GM18526 (cell line): ENCODE results near the gene ZNHIT6.

Experiments
- POLR2A ChIP-seq: IDR thresholded peaks from 3 replicates; pipeline ENCODE4 v1.6.1; 2011; ENCODE audit not compliant: insufficient read length; ENCODE audit errors: extremely low read depth

The ZNHIT6 gene

GRCh38 chr1:85683292-85684025, 24.8 kb downstream of the ZNHIT6 start:
- no peak for TF ChIP-seq POLR2A

GRCh38 chr1:85681087-85681486, 27.1 kb downstream of the ZNHIT6 start:
- no peak for TF ChIP-seq POLR2A

GRCh38 chr1:85678193-85678592, 30.0 kb downstream of the ZNHIT6 start:
- TF ChIP-seq POLR2A: no peak

GRCh38 chr1:85677656-85678055, 30.6 kb downstream of the ZNHIT6 start:
- TF ChIP-seq POLR2A: no peak

- no peak for TF ChIP-seq POLR2A
Measured at GRCh38 chr1:85672031-85672660, 36.1 kb downstream of the ZNHIT6 start.

GRCh38 chr1:85665932-85666331, 42.3 kb downstream of the ZNHIT6 start:
- no peak for TF ChIP-seq POLR2A

- TF ChIP-seq POLR2A: no peak
Measured at GRCh38 chr1:85663382-85663781, 44.9 kb downstream of the ZNHIT6 start.

GRCh38 chr1:85661767-85662166, 46.5 kb downstream of the ZNHIT6 start:
- TF ChIP-seq POLR2A: no peak

GRCh38 chr1:85660541-85660940, 47.7 kb downstream of the ZNHIT6 start:
- no peak for TF ChIP-seq POLR2A

- TF ChIP-seq POLR2A: no peak
Measured at GRCh38 chr1:85659174-85659573, 49.1 kb downstream of the ZNHIT6 start.

- no peak for TF ChIP-seq POLR2A
Measured at GRCh38 chr1:85656948-85657347, 51.3 kb downstream of the ZNHIT6 start.

GRCh38 chr1:85656256-85656655, 52.0 kb downstream of the ZNHIT6 start:
- no peak for TF ChIP-seq POLR2A

GRCh38 chr1:85655315-85655714, 52.9 kb downstream of the ZNHIT6 start:
- no peak for TF ChIP-seq POLR2A

GRCh38 chr1:85654066-85654782, 54.0 kb downstream of the ZNHIT6 start:
- TF ChIP-seq POLR2A: no peak

- no peak for TF ChIP-seq POLR2A
Measured at GRCh38 chr1:85652327-85652726, 55.9 kb downstream of the ZNHIT6 start.

GRCh38 chr1:85650645-85651044, 57.6 kb downstream of the ZNHIT6 start:
- TF ChIP-seq POLR2A: no peak
